GM19463 (cell line): Measurements from ENCODE around the gene ESPN.

ENCODE experiments used
- ATAC-seq: cut with Tn5 transposase; IDR thresholded peaks from one replicate; pipeline ENCODE4 v1.9.1; 2021; ENCODE audit warnings: mild to moderate bottlenecking, moderate library complexity; ENCODE audit not compliant: unreplicated experiment

ESPN gene

GRCh38 chr1:6495540-6496364, 71.2 kb downstream of the ESPN start:
- ATAC-seq = no peak

DNA sequence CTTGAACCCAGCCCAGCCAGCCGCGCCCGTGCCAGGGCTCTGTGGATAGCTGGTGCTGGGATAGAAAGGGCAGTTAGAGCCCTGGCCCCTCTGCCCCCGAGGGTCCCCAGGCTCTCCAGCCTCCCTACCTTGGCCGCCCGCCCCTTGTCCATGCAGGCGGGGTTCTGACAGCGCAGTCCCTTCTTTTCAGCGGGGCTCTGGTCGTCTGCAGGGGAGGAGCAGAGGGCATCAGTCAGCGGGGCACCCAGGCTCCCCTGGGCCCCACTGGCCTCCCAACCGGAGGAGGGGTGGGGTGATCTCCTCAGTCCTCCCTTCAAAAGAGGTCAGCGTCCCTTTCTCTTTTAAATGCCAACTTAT, 71.8 kb downstream of the ESPN start:
- no peak for ATAC-seq

- no peak for ATAC-seq
These were observed 72.3 kb downstream of the ESPN start for GRCh38 chr1:6496890-6497214.

DNA sequence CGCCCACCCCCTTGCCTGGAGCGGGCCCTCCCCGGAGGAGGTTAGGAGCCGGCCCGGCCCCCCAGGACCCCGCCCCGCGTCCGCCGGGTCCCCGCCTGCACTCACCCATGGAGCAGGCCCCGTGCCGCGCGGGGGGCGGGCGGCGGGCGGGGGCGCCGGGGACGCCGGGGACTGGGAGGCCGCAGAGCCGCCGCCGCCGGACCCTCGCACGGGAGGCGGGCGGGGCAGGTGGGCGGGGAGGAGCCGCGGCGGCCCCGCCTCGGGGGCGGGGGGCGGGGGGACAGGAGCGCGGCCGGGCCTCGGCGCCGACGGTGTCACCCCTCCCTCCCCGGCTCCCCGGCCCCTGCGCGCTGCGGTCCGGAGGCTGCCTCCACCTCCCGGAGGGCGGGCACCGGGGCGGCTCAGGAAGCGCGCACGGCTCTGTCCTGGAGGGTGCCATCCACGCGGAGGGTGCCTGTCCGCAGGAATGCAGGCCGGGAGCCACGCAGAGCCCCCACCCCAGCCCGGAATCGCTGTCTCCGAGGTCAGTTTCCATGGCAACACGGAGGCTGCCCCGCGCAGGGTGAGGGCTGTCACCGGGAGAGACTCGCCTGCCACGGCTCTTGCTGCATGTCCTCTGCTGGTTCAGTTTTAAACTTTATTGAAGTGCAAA, 72.8 kb downstream of the ESPN start:
- no peak for ATAC-seq

DNA sequence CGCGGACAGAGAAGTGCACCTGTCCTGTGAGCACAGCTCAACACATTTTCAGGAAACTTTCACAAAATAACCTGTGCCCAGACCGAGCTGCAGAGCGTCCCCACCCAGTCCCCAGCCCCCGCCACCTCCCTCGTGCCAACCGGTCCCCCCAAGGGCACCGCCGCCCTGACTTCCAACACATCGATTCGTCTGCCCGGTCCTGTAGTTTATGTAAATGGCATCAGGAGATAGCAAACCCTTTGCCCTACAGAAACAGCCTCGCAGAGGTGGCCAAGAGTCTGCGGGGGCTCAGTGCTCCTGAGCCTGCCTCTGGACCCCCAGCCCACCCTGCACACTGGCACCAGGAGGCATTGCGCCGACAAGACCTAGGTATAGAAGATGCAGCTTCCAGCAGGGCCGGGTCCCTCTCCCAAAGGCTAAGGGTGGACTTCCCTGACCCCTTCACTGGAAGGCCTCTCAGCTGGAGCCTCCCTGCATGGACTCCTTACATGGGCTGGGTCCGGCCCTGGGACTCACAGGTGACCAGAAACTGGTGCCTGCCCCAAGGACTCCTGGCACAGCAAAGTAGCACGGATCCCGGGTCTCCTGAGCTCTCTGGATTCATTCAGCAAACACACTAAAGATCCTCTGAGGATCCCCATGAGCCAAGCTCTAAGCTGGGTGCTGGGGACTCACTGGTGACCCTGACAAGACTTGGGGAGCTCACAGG, 73.4 kb downstream of the ESPN start:
- no peak for ATAC-seq

DNA sequence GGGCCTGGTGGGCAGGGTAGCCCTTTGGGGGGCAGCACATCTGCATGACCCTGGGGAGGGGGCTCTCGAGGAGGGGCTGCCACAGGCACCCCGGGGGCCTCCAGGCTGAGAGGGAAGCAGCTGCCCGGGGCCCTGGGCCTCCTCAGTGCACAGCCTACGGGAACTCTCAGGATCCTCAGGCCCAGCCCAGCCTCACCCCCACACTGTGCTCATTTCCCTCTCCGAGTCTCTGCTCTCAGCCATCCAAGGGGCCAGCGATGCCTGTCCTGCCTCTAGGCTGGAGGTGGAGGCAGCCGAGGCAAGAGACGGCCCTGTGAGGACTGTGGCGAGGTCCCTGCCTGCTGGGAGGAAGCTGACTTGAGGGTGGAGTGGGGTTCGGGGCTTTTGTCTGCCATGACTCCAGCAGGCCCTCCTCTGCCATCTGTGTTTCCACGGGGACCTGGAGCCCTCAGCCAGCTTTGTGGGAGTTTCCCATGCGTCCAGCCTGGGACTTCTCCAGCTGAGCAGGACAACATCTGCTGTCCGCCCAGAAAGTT, 74.1 kb downstream of the ESPN start:
- ATAC-seq = no peak

DNA sequence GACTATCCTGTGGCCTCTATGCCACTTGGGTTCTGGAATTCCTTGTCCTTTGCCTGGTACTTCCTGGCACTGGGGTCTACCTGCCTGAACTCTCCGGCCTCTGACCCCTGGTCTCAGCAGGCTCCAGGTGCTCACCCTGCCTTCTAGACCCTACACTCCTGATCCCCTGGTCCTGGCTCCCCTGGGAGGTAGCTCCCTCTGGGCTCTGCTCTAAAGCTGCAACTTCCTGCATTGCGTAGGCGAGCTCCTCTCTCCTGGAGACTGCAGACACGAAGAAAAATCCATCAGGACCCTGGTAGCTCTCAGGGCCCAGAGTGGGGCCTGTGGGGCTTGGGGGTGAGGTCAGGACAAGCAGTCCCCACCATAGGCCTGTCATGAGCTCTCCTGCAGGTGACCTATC, 74.7 kb downstream of the ESPN start:
- ATAC-seq = no peak

DNA sequence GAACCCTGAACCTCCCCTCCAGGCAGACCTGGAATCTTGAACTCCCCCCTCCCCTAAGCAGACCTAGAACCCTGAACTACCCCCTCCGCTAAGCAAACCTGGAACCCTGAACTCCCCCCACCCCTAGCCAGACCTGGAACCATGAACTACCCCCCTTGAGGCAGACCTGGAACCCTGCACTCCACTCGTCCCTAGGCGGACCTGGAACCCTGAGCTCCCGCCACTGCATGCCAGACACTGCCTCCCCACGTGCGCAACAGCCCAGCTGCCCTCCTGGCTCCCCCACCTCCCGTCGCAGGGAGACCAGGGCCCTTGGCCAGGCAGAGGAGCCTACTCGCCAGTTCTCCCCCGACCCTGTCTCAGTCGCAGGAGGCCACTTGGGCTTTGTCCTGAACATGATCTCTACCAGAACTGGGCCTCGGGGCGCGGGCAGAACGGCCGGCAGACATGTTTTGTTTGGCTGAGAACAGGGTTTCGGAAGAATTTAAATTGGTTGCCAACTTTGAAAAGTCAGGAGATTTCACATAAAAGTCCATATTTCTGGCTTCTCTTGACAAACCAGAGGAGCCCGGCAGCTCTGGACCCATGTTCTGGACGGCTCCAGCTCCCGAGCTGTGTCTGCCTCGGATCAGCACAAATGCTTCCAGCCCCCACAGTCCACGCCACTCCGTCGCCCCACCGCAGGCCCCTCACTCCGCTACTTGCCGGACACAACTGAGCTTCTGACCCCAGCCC, 76.1 kb downstream of the ESPN start:
- ATAC-seq = no peak

- no peak for ATAC-seq
These were observed 76.8 kb downstream of the ESPN start for GRCh38 chr1:6501279-6501813.

- ATAC-seq = no peak
These were observed 77.7 kb downstream of the ESPN start for GRCh38 chr1:6502000-6502891.

GRCh38 chr1:6503884-6504602, 79.5 kb downstream of the ESPN start:
- no peak for ATAC-seq

DNA sequence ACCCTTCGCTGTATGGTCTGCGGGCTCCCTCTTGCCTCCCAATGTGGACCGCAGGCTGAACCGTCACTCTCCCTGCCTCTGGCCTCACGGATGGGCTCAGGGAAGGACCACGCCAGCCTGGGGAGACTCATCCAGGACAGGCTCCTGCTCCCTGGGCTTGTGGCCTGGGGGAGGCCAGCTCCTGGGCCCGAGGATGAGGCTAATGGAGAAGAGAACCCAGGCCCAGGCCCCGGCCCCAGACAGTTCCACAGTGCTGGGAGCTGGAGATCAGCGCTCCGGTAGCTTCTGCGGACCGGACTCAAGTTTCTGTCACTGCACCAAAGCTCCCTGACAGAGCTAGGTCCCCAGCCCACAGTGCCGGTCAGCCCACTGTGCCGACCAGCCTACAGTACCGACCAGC, 80.3 kb downstream of the ESPN start:
- no peak for ATAC-seq

DNA sequence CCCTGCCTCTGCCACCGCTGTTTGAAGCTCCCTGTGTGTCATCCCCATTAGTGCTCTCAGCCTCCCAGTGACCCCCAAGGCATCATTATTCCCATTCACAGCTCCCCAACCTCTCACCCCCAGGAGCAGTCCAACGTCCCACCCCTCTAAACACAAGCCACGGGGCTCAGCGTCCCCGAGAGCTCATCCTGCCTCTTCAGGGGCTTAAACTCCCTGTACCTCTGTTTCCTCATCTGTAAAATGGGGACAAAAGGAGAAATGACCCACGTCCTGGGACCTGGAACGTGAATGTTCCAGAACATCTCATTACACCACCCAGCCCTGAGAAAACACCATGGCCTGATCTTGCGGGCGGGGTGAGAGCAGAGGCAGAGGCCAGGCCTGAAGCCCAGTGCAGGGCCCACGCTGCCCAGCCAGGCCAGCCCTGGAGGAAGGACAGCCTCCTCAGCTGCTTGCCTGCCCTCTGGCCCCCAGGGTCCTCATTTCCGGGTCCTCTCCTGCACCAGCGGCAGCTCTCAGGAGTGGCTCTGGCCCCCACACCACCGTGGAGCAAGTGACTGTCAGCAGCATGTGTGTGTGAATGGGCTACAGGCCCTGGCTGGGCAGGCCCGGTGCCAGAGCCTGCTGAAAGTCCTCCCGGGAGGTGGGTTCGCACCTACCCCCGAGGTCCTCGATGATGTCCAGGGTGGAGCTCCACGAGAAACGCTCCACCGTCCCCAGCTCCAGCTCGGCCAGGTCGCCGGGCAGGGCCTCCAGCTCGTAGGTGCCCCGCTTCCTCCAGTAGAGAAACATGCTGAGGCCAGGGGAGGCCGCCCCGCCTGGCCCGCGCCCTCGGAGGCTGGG, 81.0 kb downstream of the ESPN start:
- no peak for ATAC-seq

- no peak for ATAC-seq
These were observed 81.8 kb downstream of the ESPN start for GRCh38 chr1:6506210-6507036.

- no peak for ATAC-seq
These were observed 82.5 kb downstream of the ESPN start for GRCh38 chr1:6507037-6507428.

GRCh38 chr1:6507461-6507911, 82.9 kb downstream of the ESPN start:
- ATAC-seq = no peak

- no peak for ATAC-seq
These were observed 83.7 kb downstream of the ESPN start for GRCh38 chr1:6508154-6508815.
